CD4-positive, alpha-beta T cell (primary cell): ENCODE data around the gene LRCH2. TPM values are rescaled to one million over a fixed set of nuclear protein-coding genes. Genes with fewer than 3 reads are reported as not detected.

ENCODE experiments used
- ATAC-seq: fragments of 200-7000 bp; cut with Tn5 transposase; one replicate; pipeline ENCODE4 v1.10.0; 2022; ENCODE audit warnings: mild to moderate bottlenecking; ENCODE audit not compliant: poor library complexity
- CTCF ChIA-PET: fragments of 350-600 bp; sonication (Branson Sonifier 250); formaldehyde crosslinking; loops from one replicate; lab custom pipeline; 2021; ENCODE audit warnings: antibody characterized with exemption, inconsistent platforms; lab: Charles Lee
- POLR2A ChIA-PET: fragments of 350-600 bp; sonication (Branson Sonifier 250); formaldehyde crosslinking; loops from one replicate; lab custom pipeline; 2021; ENCODE audit warnings: antibody characterized with exemption, inconsistent platforms; lab: Charles Lee
- DNase-seq, 14 experiments: peaks; one replicate each; pipeline ENCODE4 v3.0.0-alpha.2; 2013 to 2020; ENCODE audit warnings: mixed read lengths in 2 of 14
- H3K27ac ChIP-seq, 2 donors: one replicate each; pipeline versions ENCODE4 v1.5.1 to v1.7.0; 2013; ENCODE audit warnings: low read length in 2 of 2, low read depth in 1 of 2, mild to moderate bottlenecking in 1 of 2
- H3K27me3 ChIP-seq, 2 experiments: 1 replicate in 1 of 2; 2 replicates in 1 of 2; pipeline versions ENCODE4 v1.6.1 to v1.7.0; 2013; ENCODE audit warnings: low read length in 2 of 2, control low read depth in 1 of 2, mild to moderate bottlenecking in 1 of 2, moderate library complexity in 1 of 2; ENCODE audit not compliant: insufficient read depth in 2 of 2, control insufficient read depth in 1 of 2
- H3K36me3 ChIP-seq: one replicate; pipeline ENCODE4 v1.6.1; 2013; ENCODE audit warnings: low read length, control low read depth; ENCODE audit not compliant: insufficient read depth
- H3K4me1 ChIP-seq: one replicate; pipeline ENCODE4 v1.6.1; 2013; ENCODE audit warnings: low read length, control low read depth; ENCODE audit not compliant: insufficient read depth
- H3K4me3 ChIP-seq: one replicate; pipeline ENCODE4 v1.5.1; 2013; ENCODE audit warnings: mild to moderate bottlenecking, low read length, moderate library complexity
- H3K9me3 ChIP-seq, 2 experiments: 1 replicate in 1 of 2; 2 replicates in 1 of 2; pipeline versions ENCODE4 v1.6.1 to v1.7.0; 2013; ENCODE audit warnings: low read length in 2 of 2, mild to moderate bottlenecking in 2 of 2, control low read depth in 1 of 2, moderate library complexity in 1 of 2; ENCODE audit not compliant: control insufficient read depth in 1 of 2, insufficient read depth in 1 of 2
- H3K27ac Mint-ChIP-seq: one replicate; pipeline ENCODE4 v1.8.0; 2020; ENCODE audit warnings: mixed read lengths
- H3K27me3 Mint-ChIP-seq: one replicate; pipeline ENCODE4 v1.8.0; 2021; ENCODE audit warnings: mixed read lengths
- H3K36me3 Mint-ChIP-seq: one replicate; pipeline ENCODE4 v1.8.0; 2021; ENCODE audit warnings: low read depth, mixed read lengths
- H3K4me1 Mint-ChIP-seq: one replicate; pipeline ENCODE4 v1.8.0; 2021; ENCODE audit warnings: low read depth, mixed read lengths
- H3K4me3 Mint-ChIP-seq: one replicate; pipeline ENCODE4 v1.8.0; 2020; ENCODE audit warnings: mild to moderate bottlenecking, mixed read lengths
- H3K9me3 Mint-ChIP-seq: one replicate; pipeline ENCODE4 v1.8.0; 2020; ENCODE audit warnings: mixed read lengths
- intact Hi-C, 2 experiments: fragments of 100-400 bp; cut with DNase I in 1 of 2; cut with micrococcal nuclease in 1 of 2; formaldehyde crosslinking; loops; one replicate each; pipeline versions ENCODE4 v1.15.1 to v1.9.0; 2023 to 2025; cut with DNase I, micrococcal nuclease
- total RNA-seq, 174 experiments: library from RNA in 2 of 174; stranded (reverse) in 2 of 174; gene quantifications; one replicate each; pipeline ENCODE4 v1.2.3 and lab custom pipeline; 2021 to 2026
- TF ChIP-seq, protein P1 (sequence below): fragments of 200-600 bp; IDR thresholded peaks from one replicate; pipeline ENCODE4 v1.8.0; 2022; ENCODE audit warnings: antibody characterized with exemption, mild to moderate bottlenecking

LRCH2 gene
- total RNA-seq, 2 experiments from 2014 or later = not detected

DNA sequence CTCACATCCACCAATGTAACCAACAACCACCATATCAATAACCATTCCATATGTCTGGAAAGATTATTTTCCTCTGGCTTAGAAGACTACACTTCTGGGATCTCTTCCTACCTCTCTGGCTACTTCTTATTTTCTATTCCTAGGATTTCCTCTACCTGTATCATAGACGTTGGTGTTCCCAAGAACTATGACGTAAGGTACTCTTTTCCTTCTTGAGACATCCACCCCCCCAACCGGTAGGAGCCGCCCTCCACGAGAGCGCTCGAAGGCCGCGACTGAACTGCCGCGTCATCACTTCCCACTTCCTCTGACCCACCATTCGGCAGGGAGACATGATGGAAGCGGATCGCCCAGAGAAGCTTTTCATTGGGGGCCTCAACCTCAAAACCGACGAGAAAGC lies 44.8 kb downstream of the LRCH2 start, which contains the start of gene RBMXL3:
Gene RBMXL3, plus strand, starts transcription at position 301 of the 400 bp plus-strand sequence. Its CDS starts 32 bp downstream, at position 333.
- peaks cover 2% of the 10 kb centered on the region for H3K9me3 Mint-ChIP-seq

DNA sequence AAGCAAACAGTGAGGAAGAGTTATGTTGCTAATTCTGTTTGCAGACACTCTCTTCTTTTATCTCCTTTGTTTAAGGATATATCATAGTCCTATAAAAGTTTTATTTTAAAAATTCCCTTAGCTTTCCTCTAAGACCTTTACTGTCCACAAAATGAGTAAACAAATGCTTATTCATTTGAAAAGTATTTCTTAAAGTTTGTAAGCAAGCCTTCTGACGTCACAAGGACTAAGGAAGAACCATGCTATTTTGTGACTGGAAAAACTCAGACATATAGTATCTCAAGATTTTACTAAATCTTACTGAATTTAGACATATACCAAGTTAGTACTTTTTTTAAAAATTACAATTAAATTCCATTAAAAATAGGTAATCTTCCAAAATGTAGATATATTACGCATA lies 49.9 kb downstream of the LRCH2 start:
- no peaks in the 10 kb centered on the region for H3K36me3 ChIP-seq
- TF ChIP-seq, protein P1, sequence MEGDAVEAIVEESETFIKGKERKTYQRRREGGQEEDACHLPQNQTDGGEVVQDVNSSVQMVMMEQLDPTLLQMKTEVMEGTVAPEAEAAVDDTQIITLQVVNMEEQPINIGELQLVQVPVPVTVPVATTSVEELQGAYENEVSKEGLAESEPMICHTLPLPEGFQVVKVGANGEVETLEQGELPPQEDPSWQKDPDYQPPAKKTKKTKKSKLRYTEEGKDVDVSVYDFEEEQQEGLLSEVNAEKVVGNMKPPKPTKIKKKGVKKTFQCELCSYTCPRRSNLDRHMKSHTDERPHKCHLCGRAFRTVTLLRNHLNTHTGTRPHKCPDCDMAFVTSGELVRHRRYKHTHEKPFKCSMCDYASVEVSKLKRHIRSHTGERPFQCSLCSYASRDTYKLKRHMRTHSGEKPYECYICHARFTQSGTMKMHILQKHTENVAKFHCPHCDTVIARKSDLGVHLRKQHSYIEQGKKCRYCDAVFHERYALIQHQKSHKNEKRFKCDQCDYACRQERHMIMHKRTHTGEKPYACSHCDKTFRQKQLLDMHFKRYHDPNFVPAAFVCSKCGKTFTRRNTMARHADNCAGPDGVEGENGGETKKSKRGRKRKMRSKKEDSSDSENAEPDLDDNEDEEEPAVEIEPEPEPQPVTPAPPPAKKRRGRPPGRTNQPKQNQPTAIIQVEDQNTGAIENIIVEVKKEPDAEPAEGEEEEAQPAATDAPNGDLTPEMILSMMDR = no peak
- intact Hi-C loops = no loop called here
- H3K27me3 ChIP-seq = no peaks in the 10 kb centered on the region
- Mint-ChIP-seq H3K9me3 (peaks cover 2% of the 10 kb centered on the region), H3K4me3 (no peak overlapping the region), H3K4me1 (no peaks in the 10 kb centered on the region), H3K36me3 (no peaks in the 10 kb centered on the region), H3K27ac (no peak overlapping the region), H3K27me3 (no peaks in the 10 kb centered on the region)
- no peak overlapping the region for H3K27ac ChIP-seq
- POLR2A ChIA-PET = no interaction called here
- CTCF ChIA-PET = no interaction called here
- DNase-seq = no peak
- no peaks in the 10 kb centered on the region for H3K9me3 ChIP-seq
- no peak overlapping the region for H3K4me3 ChIP-seq
- H3K4me1 ChIP-seq = no peaks in the 10 kb centered on the region
- no peak for ATAC-seq

More for the DNA sequence above, 44.8 kb downstream of the LRCH2 start, which contains the start of gene RBMXL3:
- no peaks in the 10 kb centered on the region for H3K27me3 ChIP-seq
- H3K27ac Mint-ChIP-seq = no peak within 1 kb of the TSS
- H3K36me3 ChIP-seq = no peaks in the 10 kb centered on the region
- H3K4me3 ChIP-seq = no peak within 1 kb of the TSS
- no peaks in the 10 kb centered on the region for H3K4me1 Mint-ChIP-seq
- H3K27me3 Mint-ChIP-seq = no peaks in the 10 kb centered on the region
- POLR2A ChIA-PET = no interaction called here
- no peaks in the 10 kb centered on the region for H3K36me3 Mint-ChIP-seq
- CTCF ChIA-PET = no interaction called here
- H3K4me3 Mint-ChIP-seq = no peak within 1 kb of the TSS
- no peak for DNase-seq
- H3K4me1 ChIP-seq = no peaks in the 10 kb centered on the region
- TF ChIP-seq, protein P1 = no peak
- intact Hi-C loops = no loop called here
- H3K9me3 ChIP-seq = peaks cover 0 to 32% of the 10 kb centered on the region in 2 experiments
- H3K27ac ChIP-seq = no peak within 1 kb of the TSS
- no peak for ATAC-seq

DNA sequence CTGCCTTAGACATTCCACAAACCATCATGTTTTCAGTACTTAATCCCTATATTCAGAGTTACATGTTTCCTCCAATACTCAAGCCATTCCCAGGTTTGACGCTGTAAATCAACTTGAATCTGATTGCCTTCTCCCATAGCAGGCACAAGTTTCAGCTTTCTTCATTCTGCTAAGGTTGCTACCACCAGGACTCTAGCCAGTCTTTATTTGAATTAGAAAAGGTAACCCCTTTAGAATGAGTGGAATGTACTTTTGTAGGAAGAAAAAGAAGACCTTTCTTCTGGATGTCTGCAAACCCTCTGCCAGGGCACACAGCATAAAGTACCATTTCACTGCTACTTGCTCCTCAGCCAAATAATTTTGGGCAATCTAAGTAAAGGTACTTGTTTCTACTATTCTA lies 55.4 kb downstream of the LRCH2 start:
- no peak overlapping the region for H3K4me3 ChIP-seq
- no peaks in the 10 kb centered on the region for H3K9me3 ChIP-seq
- ATAC-seq (no peak), DNase-seq (no peak)
- H3K4me1 ChIP-seq = no peaks in the 10 kb centered on the region
- no peaks in the 10 kb centered on the region for H3K27me3 ChIP-seq
- Mint-ChIP-seq H3K4me1 (no peaks in the 10 kb centered on the region), H3K9me3 (no peaks in the 10 kb centered on the region), H3K4me3 (no peak overlapping the region), H3K27ac (no peak overlapping the region), H3K36me3 (no peaks in the 10 kb centered on the region), H3K27me3 (no peaks in the 10 kb centered on the region)
- intact Hi-C loops = no loop called here
- ChIA-PET CTCF (no interaction called here), POLR2A (no interaction called here)
- TF ChIP-seq, protein P1 = no peak
- H3K36me3 ChIP-seq = no peaks in the 10 kb centered on the region
- H3K27ac ChIP-seq = no peak overlapping the region
